Measurements from ENCODE around the gene MRAS.

- TF ChIP-seq, protein P1, sequence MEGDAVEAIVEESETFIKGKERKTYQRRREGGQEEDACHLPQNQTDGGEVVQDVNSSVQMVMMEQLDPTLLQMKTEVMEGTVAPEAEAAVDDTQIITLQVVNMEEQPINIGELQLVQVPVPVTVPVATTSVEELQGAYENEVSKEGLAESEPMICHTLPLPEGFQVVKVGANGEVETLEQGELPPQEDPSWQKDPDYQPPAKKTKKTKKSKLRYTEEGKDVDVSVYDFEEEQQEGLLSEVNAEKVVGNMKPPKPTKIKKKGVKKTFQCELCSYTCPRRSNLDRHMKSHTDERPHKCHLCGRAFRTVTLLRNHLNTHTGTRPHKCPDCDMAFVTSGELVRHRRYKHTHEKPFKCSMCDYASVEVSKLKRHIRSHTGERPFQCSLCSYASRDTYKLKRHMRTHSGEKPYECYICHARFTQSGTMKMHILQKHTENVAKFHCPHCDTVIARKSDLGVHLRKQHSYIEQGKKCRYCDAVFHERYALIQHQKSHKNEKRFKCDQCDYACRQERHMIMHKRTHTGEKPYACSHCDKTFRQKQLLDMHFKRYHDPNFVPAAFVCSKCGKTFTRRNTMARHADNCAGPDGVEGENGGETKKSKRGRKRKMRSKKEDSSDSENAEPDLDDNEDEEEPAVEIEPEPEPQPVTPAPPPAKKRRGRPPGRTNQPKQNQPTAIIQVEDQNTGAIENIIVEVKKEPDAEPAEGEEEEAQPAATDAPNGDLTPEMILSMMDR (IDR thresholded peaks at IDR 0.05) = no peak
- no peak for TF ChIP-seq POLR2A (IDR thresholded peaks at IDR 0.05)
- no peak for TF ChIP-seq POLR2AphosphoS5 (IDR thresholded peaks at IDR 0.05)
Observed at GRCh38 chr3:138365253-138365555, 16.8 kb downstream of the MRAS start.

Data from gastroesophageal sphincter (tissue), 3 donors.